ENCODE results near the gene MYLK.

GRCh38 chr3:123751433-123751832, 132.7 kb downstream of the MYLK start:
- TF ChIP-seq CTCF (conservative IDR thresholded peaks at IDR 0.05; ENCODE audit: low read depth, low read length) (no peak), POLR2A (IDR thresholded peaks at IDR 0.05; ENCODE audit: low read depth, low read length) (no peak), MXI1 (IDR thresholded peaks at IDR 0.05; ENCODE audit: borderline replicate concordance, low read depth, low read length) (no peak), CEBPB (IDR thresholded peaks at IDR 0.05; ENCODE audit: low read depth, low read length) (peak; percentile 39; the same call in 1 of the 2 replicates), RAD21 (IDR thresholded peaks at IDR 0.05; ENCODE audit: low read length) (no peak), CHD1 (IDR thresholded peaks at IDR 0.05; ENCODE audit: low read depth, low read length) (no peak)
- TF ChIP-seq, protein P1, sequence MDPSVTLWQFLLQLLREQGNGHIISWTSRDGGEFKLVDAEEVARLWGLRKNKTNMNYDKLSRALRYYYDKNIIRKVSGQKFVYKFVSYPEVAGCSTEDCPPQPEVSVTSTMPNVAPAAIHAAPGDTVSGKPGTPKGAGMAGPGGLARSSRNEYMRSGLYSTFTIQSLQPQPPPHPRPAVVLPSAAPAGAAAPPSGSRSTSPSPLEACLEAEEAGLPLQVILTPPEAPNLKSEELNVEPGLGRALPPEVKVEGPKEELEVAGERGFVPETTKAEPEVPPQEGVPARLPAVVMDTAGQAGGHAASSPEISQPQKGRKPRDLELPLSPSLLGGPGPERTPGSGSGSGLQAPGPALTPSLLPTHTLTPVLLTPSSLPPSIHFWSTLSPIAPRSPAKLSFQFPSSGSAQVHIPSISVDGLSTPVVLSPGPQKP (IDR thresholded peaks at IDR 0.05; ENCODE audit: borderline replicate concordance, low read depth, low read length) = no peak

All from IMR-90 (cell line).